Testis (tissue), 3 donors: ENCODE measurements around the gene MPC1. TPM values are rescaled to one million over a fixed set of nuclear protein-coding genes. Genes with fewer than 3 reads are reported as not detected.

Experiments
- DNase-seq: peaks from one replicate; pipeline ENCODE4 v3.0.0-alpha.2; 2019
- H3K27ac ChIP-seq, 2 donors: fragments of 200-600 bp; sonication (generic); one replicate each; pipeline ENCODE4 v1.5.1; 2019
- H3K27me3 ChIP-seq: fragments of 200-600 bp; sonication (generic); one replicate; pipeline ENCODE4 v1.5.1; 2019
- H3K36me3 ChIP-seq: fragments of 200-600 bp; sonication (generic); one replicate; pipeline ENCODE4 v1.5.1; 2017; ENCODE audit warnings: low read depth; ENCODE audit errors: missing control alignments
- H3K4me1 ChIP-seq: fragments of 200-600 bp; sonication (generic); one replicate; pipeline ENCODE4 v1.5.1; 2019
- H3K4me3 ChIP-seq, 2 donors: fragments of 200-600 bp; sonication (generic); one replicate each; pipeline ENCODE4 v1.5.1; 2017 to 2019
- H3K9me3 ChIP-seq: fragments of 200-600 bp; sonication (generic); one replicate; pipeline ENCODE4 v1.5.1; 2017
- POLR2A ChIP-seq: fragments of 450-650 bp; IDR thresholded peaks from one replicate; pipeline ENCODE4 v1.6.1; 2017; ENCODE audit warnings: antibody characterized with exemption, mild to moderate bottlenecking, moderate library complexity
- WGBS, 2 donors: methylation state at CpG; one replicate each; pipeline ENCODE4 v1.1.5; 2018; 5-methylcytosine and 5-hydroxymethylcytosine counted together
- intact Hi-C: fragments of 100-400 bp; cut with DNase I; formaldehyde crosslinking; loops from one replicate; pipeline ENCODE4 v1.15.1; 2023; ENCODE audit warnings: low total_unique reads
- polyA plus RNA-seq: library from polyadenylated mRNA; stranded (reverse); fragments of 350-450 nt; fragmentation: Illumina TruSeq; extraction: RNeasy Lipid Tissue Mini Kit (QIAGEN cat#74804); gene quantifications from one replicate; pipeline ENCODE4 v1.2.3, GENCODE V29; 2014; ENCODE audit warnings: low read depth, low replicate concordance; ENCODE audit not compliant: insufficient read depth
- total RNA-seq, 2 donors: library from RNA; depleted of rRNA; stranded (reverse); fragments of >200 nt; gene quantifications; one replicate each; pipeline ENCODE4 v1.2.3, GENCODE V29; 2016
- TF ChIP-seq, protein P1 (sequence below), 3 experiments: fragments of 450-650 bp in 2 of 3; fragments of 200-600 bp in 1 of 3; sonication (generic) in 1 of 3; IDR thresholded peaks; one replicate each; pipeline ENCODE4 v1.5.1; 2016 to 2019; ENCODE audit warnings: antibody characterized with exemption in 3 of 3, mild to moderate bottlenecking in 2 of 3, moderate library complexity in 1 of 3

The MPC1 gene
- total and polyA plus RNA-seq, 3 donors from 2014 or later, result 22.5 to 54.2 (median 24.0) TPM

DNA sequence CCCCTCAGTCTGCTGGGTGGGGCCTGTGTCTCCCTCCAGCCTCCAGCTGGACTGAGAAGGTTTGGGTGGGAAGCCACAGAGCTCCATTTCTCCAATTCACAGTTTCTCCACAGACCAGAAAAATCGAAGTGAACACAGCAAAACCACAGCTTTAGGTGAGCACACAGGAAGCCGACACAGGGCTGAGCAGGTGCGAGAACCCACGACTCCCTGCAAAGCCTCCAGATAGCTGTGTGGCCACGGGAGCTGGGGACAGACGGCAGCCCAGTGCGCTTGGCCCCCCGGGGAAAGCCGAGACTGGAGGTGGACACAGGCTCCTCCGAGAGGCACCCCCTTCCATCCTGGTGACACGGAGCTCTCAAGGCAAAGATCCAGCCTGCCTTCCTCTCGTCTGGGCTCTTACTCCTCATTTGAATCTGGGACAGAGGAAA is 29.0 kb upstream of the MPC1 start:
- TF ChIP-seq POLR2A, result no peak
- TF ChIP-seq, protein P1, sequence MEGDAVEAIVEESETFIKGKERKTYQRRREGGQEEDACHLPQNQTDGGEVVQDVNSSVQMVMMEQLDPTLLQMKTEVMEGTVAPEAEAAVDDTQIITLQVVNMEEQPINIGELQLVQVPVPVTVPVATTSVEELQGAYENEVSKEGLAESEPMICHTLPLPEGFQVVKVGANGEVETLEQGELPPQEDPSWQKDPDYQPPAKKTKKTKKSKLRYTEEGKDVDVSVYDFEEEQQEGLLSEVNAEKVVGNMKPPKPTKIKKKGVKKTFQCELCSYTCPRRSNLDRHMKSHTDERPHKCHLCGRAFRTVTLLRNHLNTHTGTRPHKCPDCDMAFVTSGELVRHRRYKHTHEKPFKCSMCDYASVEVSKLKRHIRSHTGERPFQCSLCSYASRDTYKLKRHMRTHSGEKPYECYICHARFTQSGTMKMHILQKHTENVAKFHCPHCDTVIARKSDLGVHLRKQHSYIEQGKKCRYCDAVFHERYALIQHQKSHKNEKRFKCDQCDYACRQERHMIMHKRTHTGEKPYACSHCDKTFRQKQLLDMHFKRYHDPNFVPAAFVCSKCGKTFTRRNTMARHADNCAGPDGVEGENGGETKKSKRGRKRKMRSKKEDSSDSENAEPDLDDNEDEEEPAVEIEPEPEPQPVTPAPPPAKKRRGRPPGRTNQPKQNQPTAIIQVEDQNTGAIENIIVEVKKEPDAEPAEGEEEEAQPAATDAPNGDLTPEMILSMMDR (IDR thresholded peaks at IDR 0.05), result no peak
- DNase-seq, result no peak
- Histone ChIP-seq H3K36me3 (no peaks in the 10 kb centered on the region), H3K4me3 (no peak overlapping the region), H3K27ac (no peak overlapping the region), H3K9me3 (no peaks in the 10 kb centered on the region), H3K27me3 (no peaks in the 10 kb centered on the region), H3K4me1 (no peaks in the 10 kb centered on the region)
- WGBS, 2 donors, result 66 to 77% methylated on average over 11 to 12 of the region's 12 CpGs
- intact Hi-C loops, result no loop called here

DNA sequence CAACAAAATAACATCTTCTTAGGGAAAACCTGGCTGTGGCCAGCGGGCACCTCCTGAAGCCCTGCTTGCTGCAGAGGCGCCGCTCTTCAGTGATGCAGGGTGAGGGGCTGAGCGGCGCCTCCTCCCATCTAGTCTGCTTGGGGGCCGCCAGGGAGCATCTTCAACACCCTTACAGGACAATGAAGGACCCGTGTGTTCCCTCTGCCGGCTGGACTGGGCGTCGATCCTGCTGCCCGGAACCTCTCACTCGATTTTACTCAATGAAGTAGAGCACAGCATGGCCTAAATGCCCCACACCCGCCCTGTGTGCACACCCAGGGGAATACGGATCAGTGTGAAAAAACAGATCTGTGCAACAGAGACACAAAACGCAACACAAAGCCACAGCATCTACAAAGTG is 28.5 kb upstream of the MPC1 start:
- 79 to 80% methylated on average over 15 of the region's 15 CpGs for WGBS, 2 donors
- Histone ChIP-seq H3K36me3 (no peaks in the 10 kb centered on the region), H3K4me1 (no peaks in the 10 kb centered on the region), H3K9me3 (no peaks in the 10 kb centered on the region), H3K4me3 (no peak overlapping the region), H3K27ac (no peak overlapping the region), H3K27me3 (no peaks in the 10 kb centered on the region)
- no peak for TF ChIP-seq POLR2A
- TF ChIP-seq, protein P1 (IDR thresholded peaks at IDR 0.05), result no peak
- intact Hi-C loops, result no loop called here
- DNase-seq, result no peak

DNA sequence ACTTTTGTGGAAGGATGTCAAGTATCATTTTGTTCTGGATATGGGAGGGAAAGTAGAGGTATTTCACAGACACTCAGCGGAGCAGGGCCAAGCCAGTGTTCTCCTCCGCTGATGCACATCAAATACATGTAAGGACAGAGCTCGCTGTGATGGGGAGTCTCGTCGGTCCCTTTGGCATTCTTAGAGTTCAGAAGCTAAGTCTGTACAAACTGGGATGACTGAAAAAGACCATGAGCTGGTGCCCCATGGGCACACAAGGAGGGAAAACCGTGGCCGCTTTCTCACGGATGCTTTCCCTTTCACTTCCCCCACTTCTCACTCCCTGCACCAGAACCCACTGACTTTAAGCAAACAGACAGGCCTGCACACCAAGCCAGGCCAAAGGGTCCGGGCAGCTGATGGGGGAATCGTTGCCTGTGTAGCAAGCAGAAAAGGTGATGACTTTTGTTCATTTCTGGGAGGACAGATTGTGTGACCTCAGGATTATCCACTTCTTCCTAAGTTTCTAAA is 27.7 kb upstream of the MPC1 start:
- Histone ChIP-seq H3K4me3 (no peak overlapping the region), H3K4me1 (no peaks in the 10 kb centered on the region), H3K27ac (no peak overlapping the region), H3K27me3 (no peaks in the 10 kb centered on the region), H3K36me3 (no peaks in the 10 kb centered on the region), H3K9me3 (no peaks in the 10 kb centered on the region)
- no peak for DNase-seq
- 85 to 89% methylated on average over 10 of the region's 10 CpGs for WGBS, 2 donors
- TF ChIP-seq, protein P1 (IDR thresholded peaks at IDR 0.05), result no peak
- TF ChIP-seq POLR2A, result no peak
- intact Hi-C loops, result no loop called here

DNA sequence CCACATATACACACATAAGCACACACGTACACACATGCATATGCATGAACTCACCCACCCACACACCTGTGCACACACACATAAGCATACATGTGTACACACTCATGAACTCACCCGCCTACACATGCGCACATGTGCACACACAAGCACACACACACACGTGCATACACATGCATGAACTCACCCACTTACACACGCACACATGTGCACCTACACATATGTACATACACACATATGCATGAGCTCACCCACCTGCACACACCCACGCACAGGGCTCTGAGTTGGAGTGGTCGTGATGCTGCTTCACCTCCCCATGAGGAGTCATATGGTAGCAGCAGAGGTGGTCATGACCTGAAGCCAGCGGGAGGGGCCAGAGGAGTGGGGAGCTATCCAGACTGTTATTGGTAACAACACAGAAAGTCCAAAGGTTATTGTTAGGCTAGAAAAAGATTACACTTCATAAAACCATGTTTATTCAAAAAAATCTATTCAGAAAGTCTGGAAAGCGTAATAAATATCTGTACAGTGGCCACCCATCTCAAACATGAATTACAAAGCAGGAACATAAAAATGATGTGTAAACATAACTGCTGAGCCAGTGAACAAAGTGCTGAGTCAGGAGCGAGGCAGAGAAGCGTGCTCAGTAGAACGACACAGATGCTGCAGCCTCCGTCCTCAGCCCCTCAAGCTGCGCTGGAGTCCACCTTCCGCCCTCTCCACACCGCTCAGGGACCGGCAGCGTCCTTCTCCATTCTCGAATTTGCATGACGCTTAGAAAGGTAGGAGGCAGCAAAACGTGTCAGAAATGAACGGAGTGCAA is 26.4 kb upstream of the MPC1 start:
- intact Hi-C loops, result no loop called here

More for the DNA sequence above, 26.4 kb upstream of the MPC1 start:
- Histone ChIP-seq H3K4me1 (no peaks in the 10 kb centered on the region), H3K36me3 (no peaks in the 10 kb centered on the region), H3K9me3 (no peaks in the 10 kb centered on the region), H3K4me3 (no peak overlapping the region), H3K27ac (no peak overlapping the region), H3K27me3 (no peaks in the 10 kb centered on the region)
- TF ChIP-seq POLR2A, result no peak
- TF ChIP-seq, protein P1 (IDR thresholded peaks at IDR 0.05), result no peak
- 81 to 85% methylated on average over 20 to 22 of the region's 22 CpGs for WGBS, 2 donors
- no peak for DNase-seq
